GM19452 (cell line): ENCODE measurements around the gene LRRC4B.

Experiments used
- ATAC-seq: cut with Tn5 transposase; IDR thresholded peaks from one replicate; pipeline ENCODE4 v1.9.1; 2021; ENCODE audit not compliant: unreplicated experiment

The LRRC4B gene

DNA sequence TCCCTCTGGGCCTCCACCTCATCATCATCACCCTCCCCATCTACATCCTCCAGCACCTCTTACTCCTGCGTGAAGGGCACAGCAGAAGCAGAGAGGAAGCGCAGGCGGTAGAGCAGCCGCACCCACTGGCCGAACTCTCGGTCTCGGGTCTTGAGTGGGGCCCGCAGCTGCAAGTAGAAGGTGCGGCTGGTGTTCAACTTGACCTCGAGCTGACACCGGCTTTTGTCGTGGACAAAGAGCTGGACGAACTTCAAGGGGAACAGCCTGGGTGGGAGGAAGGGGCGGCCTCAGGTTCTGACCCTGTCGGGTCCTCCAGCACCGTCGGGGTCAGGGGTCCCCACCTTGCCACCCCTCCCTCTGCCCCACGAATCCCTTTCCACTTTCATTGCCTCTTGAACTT is 100.7 kb downstream of the LRRC4B start:
- no peak for ATAC-seq
